NCI-H774 (cell line): Measurements from ENCODE around the gene NMS.
"Not testable (repeated sequence)": the region's sequence is repeated elsewhere in the genome, so short reads cannot be mapped to it uniquely, and the experiment has no call there.

Experiments used
- DNase-seq: peaks from one replicate; lab custom pipeline; 2025; lab: John Stamatoyannopoulos, UW

NMS gene

GRCh38 chr2:100470182-100470581 is at the start of gene NMS:
Gene NMS (plus strand): TSS chr2:100470482. CDS start chr2:100470489, 7 bp downstream.
- no peak for DNase-seq

- DNase-seq = no peak
Measured at GRCh38 chr2:100422320-100423055, 47.8 kb upstream of the NMS start.

GRCh38 chr2:100423631-100424030 is 46.7 kb upstream of the NMS start:
- no peak for DNase-seq

GRCh38 chr2:100424277-100424875 is 45.9 kb upstream of the NMS start:
- no peak for DNase-seq

- no peak for DNase-seq
Measured at GRCh38 chr2:100425107-100425506, 45.2 kb upstream of the NMS start.

GRCh38 chr2:100425573-100426383 is 44.5 kb upstream of the NMS start:
- DNase-seq = no peak

- DNase-seq = no peak
Measured at GRCh38 chr2:100426384-100426720, 43.9 kb upstream of the NMS start.

GRCh38 chr2:100427111-100427510 is 43.2 kb upstream of the NMS start:
- DNase-seq = no peak

GRCh38 chr2:100427627-100428258 is 42.5 kb upstream of the NMS start:
- no peak for DNase-seq

- no peak for DNase-seq
Measured at GRCh38 chr2:100429726-100430125, 40.6 kb upstream of the NMS start.

GRCh38 chr2:100437751-100438150 is 32.5 kb upstream of the NMS start:
- DNase-seq = no peak

GRCh38 chr2:100446696-100447095 is 23.6 kb upstream of the NMS start:
- DNase-seq = no peak

- DNase-seq = no peak
Measured at GRCh38 chr2:100451092-100451491, 19.2 kb upstream of the NMS start.

GRCh38 chr2:100451734-100452133 is 18.5 kb upstream of the NMS start:
- DNase-seq = no peak

GRCh38 chr2:100453853-100454252 is 16.4 kb upstream of the NMS start:
- no peak for DNase-seq

GRCh38 chr2:100456357-100456756 is 13.9 kb upstream of the NMS start:
- not testable (repeated sequence) for DNase-seq

GRCh38 chr2:100460904-100461530 is 9.3 kb upstream of the NMS start:
- DNase-seq = no peak

GRCh38 chr2:100470898-100471514 is 724 bp downstream of the NMS start:
- no peak for DNase-seq

GRCh38 chr2:100476606-100477005 is 6.3 kb downstream of the NMS start:
- DNase-seq = no peak

- no peak for DNase-seq
Measured at GRCh38 chr2:100482741-100483140, 12.5 kb downstream of the NMS start.

- DNase-seq = no peak
Measured at GRCh38 chr2:100483895-100484294, 13.6 kb downstream of the NMS start.

GRCh38 chr2:100484390-100484789 is 14.1 kb downstream of the NMS start:
- DNase-seq = no peak
